Measurements from ENCODE around the gene ZFHX3. TPM values are rescaled to one million over a fixed set of nuclear protein-coding genes. Genes with fewer than 3 reads are reported as not detected.

Gene ZFHX3
- total and polyA plus RNA-seq, 10 of the 15 experiments (the other 5 are each of a cell fraction or from before 2014, with no cell fraction given): 0.68 to 8.6 (median 2.0) TPM

- TF ChIP-seq CTCF (IDR thresholded peaks at IDR 0.05 in 2 of 3, conservative IDR thresholded peaks at IDR 0.05 in 1 of 3; ENCODE audit: control insufficient read depth in 2 of 3, extremely low read depth in 1 of 3, insufficient read depth in 1 of 3, low read depth in 3 of 3, low read length in 3 of 3) (0 out of 6 replicates have a peak, but pooled peaks of 1 of the 3 experiments have one; percentile 6), DPF2 (IDR thresholded peaks at IDR 0.05) (no peak), IRF5 (IDR thresholded peaks at IDR 0.05; ENCODE audit: borderline replicate concordance) (no peak), ATF2 (IDR thresholded peaks at IDR 0.05; ENCODE audit: low read length) (no peak), HSF1 (IDR thresholded peaks at IDR 0.05; ENCODE audit: low read depth, low read length) (no peak), ZBTB11 (CRISPR knock-in tag; IDR thresholded peaks at IDR 0.05) (no peak), ATF3 (IDR thresholded peaks at IDR 0.05; ENCODE audit: borderline replicate concordance, extremely low read depth, low read depth, low read length) (no peak), ZNF274 (IDR thresholded peaks at IDR 0.05; ENCODE audit: insufficient read depth, insufficient read length) (no peak), RELB (IDR thresholded peaks at IDR 0.05; ENCODE audit: low read depth) (no peak), HDAC6 (IDR thresholded peaks at IDR 0.05; ENCODE audit: unreplicated experiment) (no peak), BCL3 (IDR thresholded peaks at IDR 0.05; ENCODE audit: borderline replicate concordance, insufficient read depth, low read depth, low read length, poor library complexity, severe bottlenecking) (no peak), MEF2B (IDR thresholded peaks at IDR 0.05; ENCODE audit: partially characterized antibody, poor library complexity, severe bottlenecking) (no peak)
These were observed 86.7 kb downstream of the ZFHX3 start (continued) for GRCh38 chr16:72961115-72961832.
